KMS-11 (cell line): ENCODE measurements around the gene CLCN5.

ENCODE experiments used
- H2AFZ ChIP-seq: fragments of 200-600 bp; sonication (generic); 2 replicates; pipeline ENCODE4 v1.6.1; 2016; ENCODE audit warnings: antibody characterized with exemption, mixed run types, low read depth
- H3K27ac ChIP-seq: fragments of 200-600 bp; sonication (generic); 2 replicates; pipeline ENCODE4 v1.6.1; 2016; ENCODE audit warnings: mild to moderate bottlenecking, mixed run types
- H3K27me3 ChIP-seq: fragments of 200-600 bp; sonication (generic); 2 replicates; pipeline ENCODE4 v1.6.1; 2017; ENCODE audit warnings: mild to moderate bottlenecking, low read depth, mixed run types, moderate library complexity; ENCODE audit not compliant: insufficient read depth
- H3K36me3 ChIP-seq: fragments of 200-600 bp; sonication (generic); 2 replicates; pipeline ENCODE4 v1.6.1; 2017; ENCODE audit warnings: mild to moderate bottlenecking, mixed run types; ENCODE audit not compliant: insufficient read depth
- H3K4me1 ChIP-seq: fragments of 200-600 bp; sonication (generic); 2 replicates; pipeline ENCODE4 v1.6.1; 2016; ENCODE audit warnings: mild to moderate bottlenecking, low read depth, mixed run types; ENCODE audit not compliant: poor library complexity, severe bottlenecking
- H3K4me2 ChIP-seq: fragments of 200-600 bp; sonication (generic); 2 replicates; pipeline ENCODE4 v1.7.0; 2016; ENCODE audit warnings: mild to moderate bottlenecking, mixed run types
- H3K4me3 ChIP-seq: fragments of 200-600 bp; sonication (generic); IDR thresholded peaks from 2 replicates; pipeline ENCODE4 v1.6.1; 2017; ENCODE audit warnings: low read depth, low read length, mixed read lengths; ENCODE audit not compliant: insufficient read depth
- H3K79me2 ChIP-seq: fragments of 200-600 bp; sonication (generic); 2 replicates; pipeline ENCODE4 v1.6.1; 2016; ENCODE audit warnings: low read depth, mixed run types; ENCODE audit not compliant: insufficient read depth
- H3K9ac ChIP-seq: fragments of 200-600 bp; sonication (generic); 2 replicates; pipeline ENCODE4 v1.6.1; 2016; ENCODE audit warnings: mild to moderate bottlenecking, mixed run types
- H4K20me1 ChIP-seq: fragments of 200-600 bp; sonication (generic); 2 replicates; pipeline ENCODE4 v1.6.1; 2016; ENCODE audit warnings: mild to moderate bottlenecking, mixed run types; ENCODE audit not compliant: insufficient read depth
- TF ChIP-seq, protein P1 (sequence below): fragments of 200-600 bp; sonication (generic); conservative IDR thresholded peaks from 2 replicates; pipeline ENCODE4 v1.6.1; 2017; ENCODE audit warnings: low read depth, mild to moderate bottlenecking, antibody characterized with exemption, low read length, moderate library complexity, mixed read lengths

CLCN5 gene

DNA sequence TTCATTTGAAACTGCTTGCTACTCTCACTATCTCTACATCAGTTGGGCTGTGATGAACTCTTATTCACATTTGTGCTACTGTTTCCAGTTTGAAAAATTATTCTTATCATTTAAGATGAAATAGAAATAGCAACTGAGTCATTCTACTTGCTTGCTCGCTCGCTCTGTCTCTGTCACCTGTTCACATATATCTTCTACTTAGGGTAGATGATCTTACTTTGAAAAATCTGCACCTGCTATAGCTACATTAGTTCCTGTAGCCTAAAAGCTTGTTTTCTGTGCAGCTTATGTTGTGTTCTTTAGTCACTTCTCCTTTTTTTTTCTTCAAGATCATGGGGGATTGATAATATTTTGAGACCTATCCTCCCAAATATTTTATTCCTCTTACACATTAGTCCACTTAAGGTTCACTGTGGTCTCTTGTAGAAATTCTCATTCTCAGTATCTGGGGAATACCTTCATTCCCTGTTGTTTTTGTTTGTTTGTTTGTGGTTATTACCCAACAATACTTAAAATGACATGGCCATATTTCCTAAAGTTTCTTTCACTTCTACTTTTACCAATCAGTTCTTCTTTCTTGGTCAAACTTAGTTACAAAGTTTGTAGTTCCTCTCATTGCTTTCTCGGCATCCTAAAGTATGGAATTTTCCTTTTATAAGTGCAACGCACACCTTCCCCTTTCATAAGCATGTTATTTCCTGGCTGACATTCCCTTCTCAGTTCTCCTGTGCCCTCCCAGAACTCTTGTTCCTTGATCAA, 36.5 kb downstream of the CLCN5 start:
- Histone ChIP-seq H3K27me3 (no peaks in the 10 kb centered on the region), H3K79me2 (no peaks in the 10 kb centered on the region), H3K4me1 (peaks cover 10% of the 10 kb centered on the region), H4K20me1 (no peaks in the 10 kb centered on the region), H2AFZ (no peak overlapping the region), H3K27ac (no peak overlapping the region), H3K9ac (no peak overlapping the region), H3K4me2 (no peak overlapping the region), H3K4me3 (no peak overlapping the region), H3K36me3 (no peaks in the 10 kb centered on the region)
- TF ChIP-seq, protein P1, sequence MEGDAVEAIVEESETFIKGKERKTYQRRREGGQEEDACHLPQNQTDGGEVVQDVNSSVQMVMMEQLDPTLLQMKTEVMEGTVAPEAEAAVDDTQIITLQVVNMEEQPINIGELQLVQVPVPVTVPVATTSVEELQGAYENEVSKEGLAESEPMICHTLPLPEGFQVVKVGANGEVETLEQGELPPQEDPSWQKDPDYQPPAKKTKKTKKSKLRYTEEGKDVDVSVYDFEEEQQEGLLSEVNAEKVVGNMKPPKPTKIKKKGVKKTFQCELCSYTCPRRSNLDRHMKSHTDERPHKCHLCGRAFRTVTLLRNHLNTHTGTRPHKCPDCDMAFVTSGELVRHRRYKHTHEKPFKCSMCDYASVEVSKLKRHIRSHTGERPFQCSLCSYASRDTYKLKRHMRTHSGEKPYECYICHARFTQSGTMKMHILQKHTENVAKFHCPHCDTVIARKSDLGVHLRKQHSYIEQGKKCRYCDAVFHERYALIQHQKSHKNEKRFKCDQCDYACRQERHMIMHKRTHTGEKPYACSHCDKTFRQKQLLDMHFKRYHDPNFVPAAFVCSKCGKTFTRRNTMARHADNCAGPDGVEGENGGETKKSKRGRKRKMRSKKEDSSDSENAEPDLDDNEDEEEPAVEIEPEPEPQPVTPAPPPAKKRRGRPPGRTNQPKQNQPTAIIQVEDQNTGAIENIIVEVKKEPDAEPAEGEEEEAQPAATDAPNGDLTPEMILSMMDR, result no peak

DNA sequence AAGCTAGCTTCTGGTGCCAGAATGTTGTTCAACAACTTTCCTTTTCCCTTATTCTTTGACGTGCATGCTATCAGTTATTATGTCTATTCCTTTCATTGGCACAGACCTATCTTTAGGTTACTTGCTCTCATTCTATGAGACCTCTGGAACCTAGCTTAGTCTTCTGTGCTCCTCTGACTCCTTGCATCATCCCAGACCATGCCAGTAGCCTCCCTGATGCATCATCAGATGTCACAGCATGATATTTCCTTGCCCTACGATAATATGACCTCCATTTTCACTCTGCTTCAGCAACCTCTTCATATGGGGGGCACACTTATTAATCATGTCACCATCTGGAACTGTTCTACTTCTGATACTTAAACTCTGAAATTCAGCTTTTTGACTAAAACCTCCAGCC, 37.2 kb downstream of the CLCN5 start:
- TF ChIP-seq, protein P1, result no peak
- no peak overlapping the region for H3K4me2 ChIP-seq
- no peaks in the 10 kb centered on the region for H4K20me1 ChIP-seq
- no peak overlapping the region for H3K4me3 ChIP-seq
- no peaks in the 10 kb centered on the region for H3K79me2 ChIP-seq
- no peak overlapping the region for H2AFZ ChIP-seq
- no peak overlapping the region for H3K27ac ChIP-seq
- H3K9ac ChIP-seq, result no peak overlapping the region
- H3K27me3 ChIP-seq, result no peaks in the 10 kb centered on the region
- H3K4me1 ChIP-seq, result peaks cover 15% of the 10 kb centered on the region
- H3K36me3 ChIP-seq, result no peaks in the 10 kb centered on the region

DNA sequence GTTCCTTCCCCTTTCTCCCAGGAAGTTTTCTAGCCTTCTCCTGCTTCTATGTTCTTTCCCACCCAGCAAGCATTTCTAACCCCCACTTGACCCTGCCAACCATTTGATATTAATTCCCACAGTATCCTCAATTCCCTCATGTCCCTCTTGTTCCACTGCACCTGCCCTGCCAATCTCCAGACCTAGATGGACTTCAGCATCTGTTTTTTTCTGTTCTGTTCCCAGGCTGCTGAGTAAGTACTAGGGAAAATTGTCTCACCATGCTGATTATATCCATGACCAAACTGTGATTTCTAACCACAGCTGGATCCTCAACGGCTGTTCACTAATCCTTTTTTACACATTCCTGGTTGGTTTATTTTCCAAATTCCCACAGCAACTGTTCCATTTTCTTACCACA, 37.7 kb downstream of the CLCN5 start:
- H3K36me3 ChIP-seq, result no peaks in the 10 kb centered on the region
- H4K20me1 ChIP-seq, result no peaks in the 10 kb centered on the region
- H3K4me2 ChIP-seq, result no peak overlapping the region
- H3K27ac ChIP-seq, result no peak overlapping the region
- H3K9ac ChIP-seq, result no peak overlapping the region
- peaks cover 15% of the 10 kb centered on the region for H3K4me1 ChIP-seq
- no peak overlapping the region for H3K4me3 ChIP-seq
- TF ChIP-seq, protein P1, result no peak
- no peak overlapping the region for H2AFZ ChIP-seq
- H3K79me2 ChIP-seq, result no peaks in the 10 kb centered on the region
- H3K27me3 ChIP-seq, result no peaks in the 10 kb centered on the region

DNA sequence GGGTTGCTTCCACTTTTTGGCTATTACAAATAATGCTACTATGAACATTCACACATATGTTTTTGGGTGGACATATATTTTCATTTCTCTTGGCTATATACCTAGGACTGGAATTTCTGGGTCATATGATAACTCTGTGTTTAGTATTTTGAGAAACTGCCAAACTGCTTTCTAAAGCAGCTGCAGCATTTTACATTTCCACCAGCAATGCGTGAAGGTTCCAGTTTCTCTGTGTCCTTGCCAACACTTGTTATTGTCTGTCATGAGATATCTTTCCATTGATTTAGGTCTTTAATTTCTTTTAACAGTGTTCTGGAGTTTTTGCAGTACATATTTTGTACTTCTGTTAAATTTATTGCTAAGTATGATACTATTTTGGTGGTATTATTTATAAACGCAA, 48.3 kb downstream of the CLCN5 start:
- Histone ChIP-seq H2AFZ (no peak overlapping the region), H3K27ac (no peak overlapping the region), H3K27me3 (no peaks in the 10 kb centered on the region)

More for the DNA sequence above, 48.3 kb downstream of the CLCN5 start:
- Histone ChIP-seq H3K4me2 (no peak overlapping the region), H3K79me2 (no peaks in the 10 kb centered on the region), H3K4me1 (no peaks in the 10 kb centered on the region), H3K36me3 (no peaks in the 10 kb centered on the region), H3K4me3 (no peak overlapping the region), H4K20me1 (no peaks in the 10 kb centered on the region), H3K9ac (no peak overlapping the region)
- TF ChIP-seq, protein P1, result no peak
